Measurements from ENCODE around the gene KRTAP10-5. TPM values are rescaled to one million over a fixed set of nuclear protein-coding genes. Genes with fewer than 3 reads are reported as not detected.

The KRTAP10-5 gene
- total and polyA plus RNA-seq, 9 of the 15 experiments (the other 6 are each of a cell fraction or from before 2014, with no cell fraction given): not detected

DNA sequence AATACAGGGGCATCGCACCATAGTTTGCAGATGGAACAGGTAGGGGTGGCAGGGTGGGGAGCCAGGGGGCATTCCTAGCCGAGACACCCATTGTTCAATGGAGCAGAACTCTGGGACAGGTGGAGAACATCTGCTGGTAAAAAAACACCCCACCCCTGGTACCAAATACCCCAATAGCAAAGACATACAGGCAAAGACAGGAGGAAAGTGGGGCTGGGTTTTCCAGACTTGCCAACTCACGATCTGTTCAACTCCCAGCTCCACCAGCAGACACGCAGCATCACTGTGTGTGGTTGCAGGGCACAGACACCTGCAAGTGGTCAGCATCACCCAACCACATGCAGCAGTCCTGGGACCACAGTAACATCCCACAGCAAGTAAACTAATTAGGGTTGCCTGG lies 31.1 kb upstream of the KRTAP10-5 start:
- 2% methylated on average over 4 of the region's 4 CpGs for WGBS (ENCODE audit: insufficient coverage, low coverage, missing lambda C conversion rate)
- intact Hi-C loops (cut with micrococcal nuclease) (no loop called here), in situ Hi-C loops (cut with MboI) (no loop called here)
- Histone ChIP-seq H3K9ac (ENCODE audit: insufficient read depth in 1 of 2, low read depth in 2 of 2, low read length in 2 of 2) (no peak overlapping the region), H3K4me2 (ENCODE audit: insufficient read depth, low read length) (no peak overlapping the region), H3K9me1 (ENCODE audit: control insufficient read depth, insufficient read depth, low read length) (peaks cover 3% of the 10 kb centered on the region), H3K27ac (ENCODE audit: extremely low read depth, low read depth, low read length) (no peak overlapping the region), H3K9me3 (replicated peaks; ENCODE audit: control insufficient read depth, insufficient read depth, low read depth, low read length) (no peaks in the 10 kb centered on the region; the same call in none of the 2 replicates), H3K4me1 (replicated peaks in 1 of 2; ENCODE audit: control insufficient read depth in 2 of 2, insufficient read depth in 2 of 2, low read length in 2 of 2) (peaks cover 0 to 10% of the 10 kb centered on the region in 2 experiments; a peak in 2 of 5 replicates), H3K36me3 (ENCODE audit: control insufficient read depth, insufficient read depth, low read length) (no peaks in the 10 kb centered on the region), H2AFZ (ENCODE audit: low read depth, low read length) (no peak overlapping the region), H3K27me3 (ENCODE audit: control insufficient read depth in 2 of 2, insufficient read depth in 2 of 2, low read length in 2 of 2) (peaks cover 14 to 37% of the 10 kb centered on the region in 2 experiments; a peak in 4 of 5 replicates), H4K20me1 (replicated peaks; ENCODE audit: control insufficient read depth, insufficient read depth, low read length) (no peaks in the 10 kb centered on the region), H3K4me3 (no peak overlapping the region), H3K79me2 (ENCODE audit: control insufficient read depth, insufficient read depth, low read length) (no peaks in the 10 kb centered on the region)
- DNase-seq (ENCODE audit: extremely low read depth in 1 of 4, low spot score in 3 of 4): no peak
- POLR2A ChIA-PET: interaction anchor here (0.7 kb wide), 1 partner anchor 27 kb away, joined by 3 read pairs; no protein-coding TSS in a partner anchor
- ATAC-seq: no peak
- no peak for FAIRE-seq
- CTCF ChIA-PET (ENCODE audit: low intra/inter-chr PET ratio): no interaction called here
- no TSS peak for BruUV-seq (replicated peaks)
- TF ChIP-seq, protein P1, sequence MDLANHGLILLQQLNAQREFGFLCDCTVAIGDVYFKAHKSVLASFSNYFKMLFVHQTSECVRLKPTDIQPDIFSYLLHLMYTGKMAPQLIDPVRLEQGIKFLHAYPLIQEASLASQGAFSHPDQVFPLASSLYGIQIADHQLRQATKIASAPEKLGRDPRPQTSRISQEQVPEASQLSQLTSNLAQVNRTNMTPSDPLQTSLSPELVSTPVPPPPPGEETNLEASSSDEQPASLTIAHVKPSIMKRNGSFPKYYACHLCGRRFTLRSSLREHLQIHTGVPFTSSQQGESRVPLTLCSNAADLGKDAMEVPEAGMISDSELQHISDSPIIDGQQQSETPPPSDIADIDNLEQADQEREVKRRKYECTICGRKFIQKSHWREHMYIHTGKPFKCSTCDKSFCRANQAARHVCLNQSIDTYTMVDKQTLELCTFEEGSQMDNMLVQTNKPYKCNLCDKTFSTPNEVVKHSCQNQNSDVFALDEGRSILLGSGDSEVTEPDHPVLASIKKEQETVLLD (IDR thresholded peaks at IDR 0.05): no peak
- TF ChIP-seq ZFP30 (CRISPR knock-in tag; IDR thresholded peaks at IDR 0.05; ENCODE audit: borderline replicate concordance): no peak
- TF ChIP-seq IRF2 (CRISPR knock-in tag; IDR thresholded peaks at IDR 0.05): no peak
- TF ChIP-seq ZNF707 (CRISPR knock-in tag; conservative IDR thresholded peaks at IDR 0.05): peak; percentile 92
- TF ChIP-seq, protein P2, sequence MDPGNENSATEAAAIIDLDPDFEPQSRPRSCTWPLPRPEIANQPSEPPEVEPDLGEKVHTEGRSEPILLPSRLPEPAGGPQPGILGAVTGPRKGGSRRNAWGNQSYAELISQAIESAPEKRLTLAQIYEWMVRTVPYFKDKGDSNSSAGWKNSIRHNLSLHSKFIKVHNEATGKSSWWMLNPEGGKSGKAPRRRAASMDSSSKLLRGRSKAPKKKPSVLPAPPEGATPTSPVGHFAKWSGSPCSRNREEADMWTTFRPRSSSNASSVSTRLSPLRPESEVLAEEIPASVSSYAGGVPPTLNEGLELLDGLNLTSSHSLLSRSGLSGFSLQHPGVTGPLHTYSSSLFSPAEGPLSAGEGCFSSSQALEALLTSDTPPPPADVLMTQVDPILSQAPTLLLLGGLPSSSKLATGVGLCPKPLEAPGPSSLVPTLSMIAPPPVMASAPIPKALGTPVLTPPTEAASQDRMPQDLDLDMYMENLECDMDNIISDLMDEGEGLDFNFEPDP (CRISPR knock-in tag; IDR thresholded peaks at IDR 0.05): no peak
- no peak for TF ChIP-seq ATF7 (IDR thresholded peaks at IDR 0.05)
